22Rv1 (cell line): ENCODE results near the gene MSANTD1.

ENCODE experiments used
- H3K27ac ChIP-seq: fragments of 450-650 bp; 2 replicates; pipeline ENCODE4 v1.5.1; 2017
- CTCF ChIP-seq: fragments of 450-650 bp; IDR thresholded peaks from 2 replicates; pipeline ENCODE4 v1.5.1; 2017; ENCODE audit warnings: mild to moderate bottlenecking
- ZFX ChIP-seq: fragments of 450-650 bp; IDR thresholded peaks from 2 replicates; pipeline ENCODE4 v1.6.1; 2017; ENCODE audit warnings: antibody characterized with exemption, borderline replicate concordance

Gene MSANTD1

GRCh38 chr4:3267576-3268394, 18.8 kb downstream of the MSANTD1 start:
- H3K27ac ChIP-seq = no peak overlapping the region
- TF ChIP-seq CTCF (no peak), ZFX (no peak)

- no peak overlapping the region for H3K27ac ChIP-seq
- no peak for TF ChIP-seq CTCF
- no peak for TF ChIP-seq ZFX
Observed at GRCh38 chr4:3268395-3269104, 19.6 kb downstream of the MSANTD1 start.

GRCh38 chr4:3269105-3269927, 20.4 kb downstream of the MSANTD1 start:
- H3K27ac ChIP-seq = no peak overlapping the region
- TF ChIP-seq ZFX = no peak
- no peak for TF ChIP-seq CTCF

- H3K27ac ChIP-seq = no peak overlapping the region
- no peak for TF ChIP-seq ZFX
- no peak for TF ChIP-seq CTCF
Observed at GRCh38 chr4:3269991-3270611, 21.1 kb downstream of the MSANTD1 start.

GRCh38 chr4:3271131-3271530, 22.2 kb downstream of the MSANTD1 start:
- H3K27ac ChIP-seq = no peak overlapping the region
- TF ChIP-seq CTCF (no peak), ZFX (no peak)

- H3K27ac ChIP-seq = no peak overlapping the region
- no peak for TF ChIP-seq CTCF
- no peak for TF ChIP-seq ZFX
Observed at GRCh38 chr4:3276986-3277385, 28.0 kb downstream of the MSANTD1 start.
